ENCODE results near the gene CTSZ.

- TF ChIP-seq POLR2A (IDR thresholded peaks at IDR 0.05) (no peak), CTCF (IDR thresholded peaks at IDR 0.05) (no peak)
Measured at GRCh38 chr20:59005523-59006166, 1.4 kb downstream of the CTSZ start.

Measured in uterus (tissue), 2 donors.